Measurements from ENCODE around the gene TMBIM6. TPM values are rescaled to one million over a fixed set of nuclear protein-coding genes. Genes with fewer than 3 reads are reported as not detected.

The TMBIM6 gene
- total RNA-seq, 1 experiment from 2014 or later = 402 TPM

GRCh38 chr12:49776413-49776812 lies 35.1 kb downstream of the TMBIM6 start:
- Histone ChIP-seq H3K4me3 (ENCODE audit: low read length) (no peak overlapping the region), H3F3A (ENCODE audit: low read length, unreplicated experiment) (no peaks in the 10 kb centered on the region), H3K27ac (ENCODE audit: low read length) (no peak overlapping the region), H3K4me1 (ENCODE audit: insufficient read depth, low read length) (no peaks in the 10 kb centered on the region), H3K79me2 (ENCODE audit: low read length) (no peaks in the 10 kb centered on the region), H3K4me2 (ENCODE audit: low read length) (peak overlapping the region; percentile 35; the same call in 1 of the 2 replicates), H3K9ac (ENCODE audit: low read length) (no peak overlapping the region), H3K36me3 (ENCODE audit: low read depth, low read length) (no peaks in the 10 kb centered on the region), H3K9me2 (replicated peaks; ENCODE audit: low read length) (no peaks in the 10 kb centered on the region), H3K27me3 (ENCODE audit: low read length) (no peaks in the 10 kb centered on the region), H3K9me3 (ENCODE audit: low read length) (no peaks in the 10 kb centered on the region), H2AFZ (ENCODE audit: low read length) (peak overlapping the region; percentile 74), H4K20me1 (ENCODE audit: low read length) (no peaks in the 10 kb centered on the region)
- ChIA-PET CTCF (no interaction called here), POLR2A (ENCODE audit: unreplicated experiment) (no interaction called here)
- DNase-seq (peak; percentile 76), ATAC-seq (peak; percentile 89)
- TF ChIP-seq EZH2 (IDR thresholded peaks at IDR 0.05; ENCODE audit: low read length, unreplicated experiment) (no peak), CTCF (conservative IDR thresholded peaks at IDR 0.05; ENCODE audit: low read depth, low read length) (peak; percentile 91), EZH2phosphoT487 (IDR thresholded peaks at IDR 0.05; ENCODE audit: borderline replicate concordance, low read length) (no peak)
- intact Hi-C loops (cut with micrococcal nuclease) = loop anchor here (1.0 to 10.0 kb wide), 3 partner anchors 63 to 281 kb away; partner anchors contain the start of genes AQP5 and ASIC1
- no TSS peak for BruUV-seq (replicated peaks)

GRCh38 chr12:49776858-49777257 lies 35.5 kb downstream of the TMBIM6 start:
- ATAC-seq (no peak), DNase-seq (no peak)
- Histone ChIP-seq H3K36me3 (ENCODE audit: low read depth, low read length) (no peaks in the 10 kb centered on the region), H3K4me2 (ENCODE audit: low read length) (no peak overlapping the region), H3K9me2 (replicated peaks; ENCODE audit: low read length) (no peaks in the 10 kb centered on the region), H2AFZ (ENCODE audit: low read length) (peak overlapping the region; percentile 74), H3K9ac (ENCODE audit: low read length) (no peak overlapping the region), H3F3A (ENCODE audit: low read length, unreplicated experiment) (no peaks in the 10 kb centered on the region), H3K27ac (ENCODE audit: low read length) (no peak overlapping the region), H4K20me1 (ENCODE audit: low read length) (no peaks in the 10 kb centered on the region), H3K9me3 (ENCODE audit: low read length) (no peaks in the 10 kb centered on the region), H3K4me1 (ENCODE audit: insufficient read depth, low read length) (no peaks in the 10 kb centered on the region), H3K4me3 (ENCODE audit: low read length) (no peak overlapping the region), H3K27me3 (ENCODE audit: low read length) (no peaks in the 10 kb centered on the region), H3K79me2 (ENCODE audit: low read length) (no peaks in the 10 kb centered on the region)
- no TSS peak for BruUV-seq (replicated peaks)
- CTCF ChIA-PET = no interaction called here
- intact Hi-C loops (cut with micrococcal nuclease) = loop anchor here (1.0 to 10.0 kb wide), 3 partner anchors 62 to 280 kb away; partner anchors contain the start of genes AQP5 and ASIC1
- TF ChIP-seq EZH2 (IDR thresholded peaks at IDR 0.05; ENCODE audit: low read length, unreplicated experiment) (no peak), EZH2phosphoT487 (IDR thresholded peaks at IDR 0.05; ENCODE audit: borderline replicate concordance, low read length) (no peak), CTCF (conservative IDR thresholded peaks at IDR 0.05; ENCODE audit: low read depth, low read length) (no peak)
- POLR2A ChIA-PET (ENCODE audit: unreplicated experiment) = no interaction called here

GRCh38 chr12:49777341-49777740 lies 36.0 kb downstream of the TMBIM6 start:
- no peaks in the 10 kb centered on the region for H3K9me2 ChIP-seq (replicated peaks; ENCODE audit: low read length)
- TF ChIP-seq EZH2phosphoT487 (IDR thresholded peaks at IDR 0.05; ENCODE audit: borderline replicate concordance, low read length) = no peak
- TF ChIP-seq CTCF (conservative IDR thresholded peaks at IDR 0.05; ENCODE audit: low read depth, low read length) = no peak
- no peak for TF ChIP-seq EZH2 (IDR thresholded peaks at IDR 0.05; ENCODE audit: low read length, unreplicated experiment)
- ATAC-seq (no peak), DNase-seq (no peak)
- H3F3A ChIP-seq (ENCODE audit: low read length, unreplicated experiment) = no peaks in the 10 kb centered on the region
- intact Hi-C loops (cut with micrococcal nuclease) = loop anchor here (5.0 to 10.0 kb wide), 2 partner anchors 187 to 280 kb away; partner anchors contain the start of genes AQP5 and ASIC1
- no peaks in the 10 kb centered on the region for H4K20me1 ChIP-seq (ENCODE audit: low read length)
- H3K4me1 ChIP-seq (ENCODE audit: insufficient read depth, low read length) = no peaks in the 10 kb centered on the region
- H3K4me2 ChIP-seq (ENCODE audit: low read length) = no peak overlapping the region
- H3K9ac ChIP-seq (ENCODE audit: low read length) = no peak overlapping the region
- H2AFZ ChIP-seq (ENCODE audit: low read length) = 0 out of 2 replicates have a peak overlapping the region, but pooled peaks have one; percentile 77
- BruUV-seq (replicated peaks) = no TSS peak
- H3K4me3 ChIP-seq (ENCODE audit: low read length) = no peak overlapping the region
- H3K9me3 ChIP-seq (ENCODE audit: low read length) = no peaks in the 10 kb centered on the region
- H3K36me3 ChIP-seq (ENCODE audit: low read depth, low read length) = no peaks in the 10 kb centered on the region
- ChIA-PET CTCF (no interaction called here), POLR2A (ENCODE audit: unreplicated experiment) (no interaction called here)
- H3K79me2 ChIP-seq (ENCODE audit: low read length) = no peaks in the 10 kb centered on the region
- no peak overlapping the region for H3K27ac ChIP-seq (ENCODE audit: low read length)
- no peaks in the 10 kb centered on the region for H3K27me3 ChIP-seq (ENCODE audit: low read length)

All from PC-3 (cell line).